HG03460 (cell line): Measurements from ENCODE around the gene HPS4.

Source experiments
- ATAC-seq: cut with Tn5 transposase; IDR thresholded peaks from one replicate; pipeline ENCODE4 v1.9.1; 2021; ENCODE audit not compliant: unreplicated experiment

The HPS4 gene

GRCh38 chr22:26470807-26471206 is 12.8 kb downstream of the HPS4 start:
- ATAC-seq = no peak

- ATAC-seq = no peak
Measured at GRCh38 chr22:26466196-26466595, 17.4 kb downstream of the HPS4 start.

GRCh38 chr22:26464312-26464711 is 19.3 kb downstream of the HPS4 start:
- no peak for ATAC-seq

- no peak for ATAC-seq
Measured at GRCh38 chr22:26463688-26464087, 19.9 kb downstream of the HPS4 start.

- no peak for ATAC-seq
Measured at GRCh38 chr22:26463101-26463661, 20.4 kb downstream of the HPS4 start.

GRCh38 chr22:26462641-26463040 is 20.9 kb downstream of the HPS4 start:
- no peak for ATAC-seq

GRCh38 chr22:26462051-26462450 is 21.5 kb downstream of the HPS4 start:
- ATAC-seq = no peak

- no peak for ATAC-seq
Measured at GRCh38 chr22:26461188-26461810, 22.3 kb downstream of the HPS4 start.

GRCh38 chr22:26460202-26460601 is 23.4 kb downstream of the HPS4 start:
- ATAC-seq = no peak

GRCh38 chr22:26457661-26458272 is 25.8 kb downstream of the HPS4 start:
- no peak for ATAC-seq

- no peak for ATAC-seq
Measured at GRCh38 chr22:26453812-26454500, 29.6 kb downstream of the HPS4 start.

- ATAC-seq = no peak
Measured at GRCh38 chr22:26453216-26453615, 30.4 kb downstream of the HPS4 start.

GRCh38 chr22:26452236-26453016 is 31.2 kb downstream of the HPS4 start:
- no peak for ATAC-seq

- no peak for ATAC-seq
Measured at GRCh38 chr22:26450453-26451185, 33.0 kb downstream of the HPS4 start.

- no peak for ATAC-seq
Measured at GRCh38 chr22:26448941-26449340, 34.6 kb downstream of the HPS4 start.

GRCh38 chr22:26448334-26448733 is 35.2 kb downstream of the HPS4 start:
- ATAC-seq = no peak

GRCh38 chr22:26447584-26448329 is 35.8 kb downstream of the HPS4 start:
- ATAC-seq = no peak

- no peak for ATAC-seq
Measured at GRCh38 chr22:26446808-26447515, 36.6 kb downstream of the HPS4 start.

- ATAC-seq = no peak
Measured at GRCh38 chr22:26445577-26446275, 37.9 kb downstream of the HPS4 start.
